HEK293 (cell line): Measurements from ENCODE around the gene TAX1BP1.

ENCODE experiments used
- CTCF ChIA-PET: fragments of 350-600 bp; formaldehyde crosslinking; extraction: SDS; loops from one replicate; lab custom pipeline; 2021; ENCODE audit warnings: antibody characterized with exemption; lab: Yijun Ruan, JAX
- POLR2A ChIA-PET: fragments of 300-600 bp; formaldehyde crosslinking; extraction: SDS; loops from one replicate; lab custom pipeline; 2020; ENCODE audit warnings: antibody characterized with exemption, inconsistent platforms; lab: Yijun Ruan, JAX
- H3K27ac ChIP-seq: fragments of 200-500 bp; sonication (Bioruptor generic); 2 replicates; pipeline ENCODE4 v1.5.1; 2014; ENCODE audit warnings: low read depth, low read length, control low read depth, inconsistent platforms; ENCODE audit errors: extremely low read depth
- H3K36me3 ChIP-seq, 2 experiments: fragments of 200-500 bp in 1 of 2; sonication (Bioruptor generic) in 1 of 2; 1 replicate in 1 of 2; 2 replicates in 1 of 2; pipeline ENCODE4 v1.5.1; 2014 to 2017; ENCODE audit warnings: inconsistent platforms in 2 of 2, low read length in 2 of 2; ENCODE audit not compliant: control insufficient read depth in 2 of 2, insufficient read depth in 1 of 2
- H3K4me1 ChIP-seq: fragments of 200-500 bp; sonication (Bioruptor generic); 2 replicates; pipeline ENCODE4 v1.5.1; 2014; ENCODE audit warnings: mild to moderate bottlenecking, low read length, inconsistent platforms; ENCODE audit not compliant: control insufficient read depth, insufficient read depth
- H3K4me3 ChIP-seq: 2 replicates; pipeline ENCODE4 v1.5.1; 2011; ENCODE audit warnings: low read depth, mild to moderate bottlenecking, control low read depth, low read length, moderate library complexity
- H3K9me3 ChIP-seq: fragments of 200-500 bp; sonication (Bioruptor generic); 2 replicates; pipeline ENCODE4 v1.5.1; 2014; ENCODE audit warnings: low read depth, low read length, inconsistent platforms; ENCODE audit not compliant: control insufficient read depth, insufficient read depth
- FEZF1 ChIP-seq: fragments of 450-650 bp; formaldehyde crosslinking; IDR thresholded peaks from 2 replicates; pipeline ENCODE4 v1.5.1; 2016; ENCODE audit warnings: missing biosample characterization, missing genetic modification characterization
- GLI2 ChIP-seq: fragments of 450-650 bp; formaldehyde crosslinking; IDR thresholded peaks from 2 replicates; pipeline ENCODE4; 2017; ENCODE audit warnings: missing biosample characterization, missing genetic modification characterization, low read depth, borderline replicate concordance
- HOXD13 ChIP-seq: sonication (generic); formaldehyde crosslinking; IDR thresholded peaks from 2 replicates; pipeline ENCODE4 v1.8.0; 2022; ENCODE audit warnings: missing genetic modification reagents, borderline replicate concordance
- KLF8 ChIP-seq: fragments of 450-650 bp; formaldehyde crosslinking; IDR thresholded peaks from 2 replicates; pipeline ENCODE4 v1.5.1; 2016; ENCODE audit warnings: missing biosample characterization, missing genetic modification characterization
- SP3 ChIP-seq: fragments of 450-650 bp; formaldehyde crosslinking; IDR thresholded peaks from 2 replicates; pipeline ENCODE4 v1.5.1; 2016; ENCODE audit warnings: missing biosample characterization, missing genetic modification characterization
- YY1 ChIP-seq: fragments of 450-650 bp; formaldehyde crosslinking; IDR thresholded peaks from 2 replicates; pipeline ENCODE4 v1.5.1; 2018; ENCODE audit warnings: missing biosample characterization, missing genetic modification characterization
- ZBTB21 ChIP-seq: fragments of 450-650 bp; formaldehyde crosslinking; IDR thresholded peaks from 2 replicates; pipeline ENCODE4 v1.5.1; 2017; ENCODE audit warnings: missing biosample characterization, missing genetic modification characterization
- ZBTB48 ChIP-seq: fragments of 450-650 bp; formaldehyde crosslinking; IDR thresholded peaks from 2 replicates; pipeline ENCODE4 v1.5.1; 2016; ENCODE audit warnings: missing biosample characterization, missing genetic modification characterization
- ZNF23 ChIP-seq: fragments of 450-650 bp; formaldehyde crosslinking; IDR thresholded peaks from 2 replicates; pipeline ENCODE4 v1.5.1; 2016; ENCODE audit warnings: missing biosample characterization, missing genetic modification characterization, borderline replicate concordance
- ZNF248 ChIP-seq: fragments of 450-650 bp; formaldehyde crosslinking; IDR thresholded peaks from 2 replicates; pipeline ENCODE4 v1.5.1; 2017; ENCODE audit warnings: missing biosample characterization, missing genetic modification characterization
- ZNF354C ChIP-seq: fragments of 450-650 bp; formaldehyde crosslinking; IDR thresholded peaks from 2 replicates; pipeline ENCODE4 v1.5.1; 2016; ENCODE audit warnings: missing biosample characterization, missing genetic modification characterization, low read depth, borderline replicate concordance
- ZNF416 ChIP-seq: fragments of 450-650 bp; formaldehyde crosslinking; IDR thresholded peaks from 2 replicates; pipeline ENCODE4 v1.5.1; 2016; ENCODE audit warnings: missing biosample characterization, missing genetic modification characterization
- ZNF423 ChIP-seq: fragments of 450-650 bp; formaldehyde crosslinking; IDR thresholded peaks from 2 replicates; pipeline ENCODE4 v1.5.1; 2016; ENCODE audit warnings: missing biosample characterization, missing genetic modification characterization
- ZNF596 ChIP-seq: fragments of 450-650 bp; IDR thresholded peaks from 2 replicates; pipeline ENCODE4 v1.5.0; 2018; ENCODE audit warnings: missing biosample characterization, mild to moderate bottlenecking, missing genetic modification characterization, moderate library complexity
- ZNF660 ChIP-seq: fragments of 450-650 bp; IDR thresholded peaks from 2 replicates; pipeline ENCODE4 v1.5.1; 2018; ENCODE audit warnings: missing biosample characterization, mild to moderate bottlenecking, missing genetic modification characterization
- ZNF707 ChIP-seq: fragments of 450-650 bp; formaldehyde crosslinking; IDR thresholded peaks from 2 replicates; pipeline ENCODE4 v1.5.1; 2016; ENCODE audit warnings: missing biosample characterization, missing genetic modification characterization
- ZNF768 ChIP-seq: fragments of 450-650 bp; formaldehyde crosslinking; IDR thresholded peaks from 2 replicates; pipeline ENCODE4 v1.5.1; 2018; ENCODE audit warnings: missing biosample characterization, mild to moderate bottlenecking, missing genetic modification characterization
- ZNF837 ChIP-seq: fragments of 450-650 bp; formaldehyde crosslinking; IDR thresholded peaks from 2 replicates; pipeline ENCODE4 v1.5.1; 2016; ENCODE audit warnings: missing biosample characterization, missing genetic modification characterization
- ZXDB ChIP-seq: fragments of 450-650 bp; formaldehyde crosslinking; IDR thresholded peaks from 2 replicates; pipeline ENCODE4 v1.5.1; 2016; ENCODE audit warnings: missing biosample characterization, missing genetic modification characterization
- TF ChIP-seq, protein P1 (sequence below): fragments of 450-650 bp; formaldehyde crosslinking; IDR thresholded peaks from 2 replicates; pipeline ENCODE4 v1.5.1; 2017; ENCODE audit warnings: missing biosample characterization, missing genetic modification characterization
- TF ChIP-seq, protein P2 (sequence below): fragments of 450-650 bp; formaldehyde crosslinking; IDR thresholded peaks from 2 replicates; pipeline ENCODE4 v1.5.1; 2016; ENCODE audit warnings: missing biosample characterization, missing genetic modification characterization
- TF ChIP-seq, protein P3 (sequence below): fragments of 450-650 bp; formaldehyde crosslinking; IDR thresholded peaks from 2 replicates; pipeline ENCODE4 v1.5.1; 2016; ENCODE audit warnings: missing biosample characterization, missing genetic modification characterization
- TF ChIP-seq, protein P4 (sequence below): fragments of 450-650 bp; IDR thresholded peaks from 2 replicates; pipeline ENCODE4 v1.5.1; 2018; ENCODE audit warnings: missing biosample characterization, missing genetic modification characterization

Gene TAX1BP1

DNA sequence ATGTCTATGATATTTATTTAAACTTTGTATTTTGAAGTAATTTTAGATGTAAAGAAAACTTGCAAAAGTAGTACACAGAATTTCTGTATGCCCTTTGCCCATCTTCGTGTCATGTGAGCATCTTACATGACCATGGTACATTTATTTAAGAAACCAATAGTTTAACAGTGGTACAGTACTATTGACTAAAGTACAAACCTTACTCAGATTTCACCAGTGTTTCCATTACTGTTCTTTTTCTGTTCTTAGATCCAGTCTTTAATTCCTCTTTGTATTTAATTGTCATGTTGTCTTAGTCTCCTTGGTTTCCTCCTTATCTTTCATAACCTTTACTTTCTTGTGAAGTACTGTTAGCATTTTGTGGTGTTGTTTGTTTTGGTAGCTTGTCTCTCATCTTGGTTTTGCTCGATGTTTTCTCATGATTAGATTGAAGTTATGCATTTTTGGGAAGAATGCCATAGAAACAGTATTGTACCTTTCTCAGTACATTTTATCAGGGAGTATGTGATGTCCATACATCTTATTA is 24.1 kb downstream of the TAX1BP1 start:
- no peak for TF ChIP-seq ZNF707 (tag by site-specific recombination)
- peak; percentile 76 for TF ChIP-seq FEZF1 (tag by site-specific recombination)
- no peak for TF ChIP-seq KLF8 (tag by site-specific recombination)
- peaks cover 20% of the 10 kb centered on the region in 2 experiments for H3K36me3 ChIP-seq
- H3K4me1 ChIP-seq: peaks cover 7% of the 10 kb centered on the region
- CTCF ChIA-PET: interaction anchor here (0.6 to 1.3 kb wide), 4 partner anchors 10 to 158 kb away, joined by 3 to 5 read pairs (median 3); no protein-coding TSS in a partner anchor
- H3K4me3 ChIP-seq: no peak overlapping the region
- H3K9me3 ChIP-seq: no peaks in the 10 kb centered on the region
- H3K27ac ChIP-seq: no peak overlapping the region
- POLR2A ChIA-PET: interaction anchor here (1.0 kb wide), 1 partner anchor 23 kb away, joined by 5 read pairs; no protein-coding TSS in a partner anchor

DNA sequence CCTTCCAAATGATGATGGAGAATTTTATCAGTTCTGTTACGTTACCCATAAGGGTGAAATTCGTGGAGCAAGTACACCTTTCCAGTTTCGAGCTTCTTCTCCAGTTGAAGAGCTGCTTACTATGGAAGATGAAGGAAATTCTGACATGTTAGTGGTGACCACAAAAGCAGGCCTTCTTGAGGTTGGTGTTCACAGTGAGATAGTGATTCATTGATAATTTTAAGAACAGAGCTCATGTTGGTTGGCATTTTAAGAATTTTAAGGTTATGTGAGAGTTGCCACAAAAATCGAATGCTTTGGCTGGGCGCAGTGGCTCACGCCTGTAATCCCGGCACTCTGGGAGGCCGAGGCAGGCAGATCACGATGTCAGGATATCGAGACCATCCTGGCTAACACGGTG is 25.9 kb downstream of the TAX1BP1 start:
- TF ChIP-seq GLI2 (tag by site-specific recombination) (no peak), YY1 (tag by site-specific recombination) (no peak), ZBTB21 (tag by site-specific recombination) (no peak), ZNF23 (no peak), ZNF248 (no peak), HOXD13 (CRISPR knock-in tag) (no peak), ZXDB (no peak)
- TF ChIP-seq, protein P1, sequence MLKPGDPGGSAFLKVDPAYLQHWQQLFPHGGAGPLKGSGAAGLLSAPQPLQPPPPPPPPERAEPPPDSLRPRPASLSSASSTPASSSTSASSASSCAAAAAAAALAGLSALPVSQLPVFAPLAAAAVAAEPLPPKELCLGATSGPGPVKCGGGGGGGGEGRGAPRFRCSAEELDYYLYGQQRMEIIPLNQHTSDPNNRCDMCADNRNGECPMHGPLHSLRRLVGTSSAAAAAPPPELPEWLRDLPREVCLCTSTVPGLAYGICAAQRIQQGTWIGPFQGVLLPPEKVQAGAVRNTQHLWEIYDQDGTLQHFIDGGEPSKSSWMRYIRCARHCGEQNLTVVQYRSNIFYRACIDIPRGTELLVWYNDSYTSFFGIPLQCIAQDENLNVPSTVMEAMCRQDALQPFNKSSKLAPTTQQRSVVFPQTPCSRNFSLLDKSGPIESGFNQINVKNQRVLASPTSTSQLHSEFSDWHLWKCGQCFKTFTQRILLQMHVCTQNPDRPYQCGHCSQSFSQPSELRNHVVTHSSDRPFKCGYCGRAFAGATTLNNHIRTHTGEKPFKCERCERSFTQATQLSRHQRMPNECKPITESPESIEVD (tag by site-specific recombination): no peak
- H3K36me3 ChIP-seq: peaks cover 7 to 24% of the 10 kb centered on the region in 2 experiments; a peak in 2 of 3 replicates
- ChIA-PET CTCF (interaction anchor here (0.8 to 1.5 kb wide), 2 partner anchors 9 to 10 kb away, joined by 4 to 5 read pairs; no protein-coding TSS in a partner anchor), POLR2A (interaction anchor here (1.8 kb wide), 1 partner anchor 12 kb away, joined by 5 read pairs; no protein-coding TSS in a partner anchor)
- H3K4me1 ChIP-seq: peaks cover 7% of the 10 kb centered on the region
- H3K9me3 ChIP-seq: no peaks in the 10 kb centered on the region
- no peak overlapping the region for H3K4me3 ChIP-seq
- no peak overlapping the region for H3K27ac ChIP-seq

DNA sequence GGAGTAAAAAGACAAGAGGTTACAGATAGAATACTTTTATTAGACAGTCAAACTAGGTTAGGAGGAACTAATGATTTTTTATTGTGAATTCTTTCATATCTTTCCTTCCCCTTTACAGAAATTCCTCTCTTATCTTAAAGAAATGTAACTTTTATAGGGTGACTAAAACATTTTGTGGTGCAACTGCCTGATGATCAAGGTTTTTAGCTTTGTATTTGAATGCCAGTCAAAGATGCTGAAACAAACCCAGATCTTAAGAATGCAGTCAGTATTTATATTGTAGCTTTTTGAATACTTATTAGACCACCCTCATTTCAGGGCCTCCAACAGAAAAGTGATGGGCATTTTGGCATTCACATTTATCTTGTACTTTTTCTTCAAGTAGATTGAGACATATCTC is 27.4 kb downstream of the TAX1BP1 start:
- ChIA-PET POLR2A (no interaction called here), CTCF (interaction anchor here (0.6 to 1.5 kb wide), 4 partner anchors 7 to 1068 kb away, joined by 3 to 5 read pairs (median 4); no protein-coding TSS in a partner anchor)
- peaks cover 7% of the 10 kb centered on the region for H3K4me1 ChIP-seq
- H3K36me3 ChIP-seq: peaks cover 8 to 27% of the 10 kb centered on the region in 2 experiments; a peak in 2 of 3 replicates
- no peak overlapping the region for H3K4me3 ChIP-seq
- TF ChIP-seq ZNF423 (tag by site-specific recombination) (no peak), ZNF768 (tag by site-specific recombination) (no peak), GLI2 (tag by site-specific recombination) (no peak), ZNF354C (tag by site-specific recombination) (no peak), SP3 (tag by site-specific recombination) (no peak), ZNF837 (tag by site-specific recombination) (no peak)
- no peaks in the 10 kb centered on the region for H3K9me3 ChIP-seq
- H3K27ac ChIP-seq: no peak overlapping the region

DNA sequence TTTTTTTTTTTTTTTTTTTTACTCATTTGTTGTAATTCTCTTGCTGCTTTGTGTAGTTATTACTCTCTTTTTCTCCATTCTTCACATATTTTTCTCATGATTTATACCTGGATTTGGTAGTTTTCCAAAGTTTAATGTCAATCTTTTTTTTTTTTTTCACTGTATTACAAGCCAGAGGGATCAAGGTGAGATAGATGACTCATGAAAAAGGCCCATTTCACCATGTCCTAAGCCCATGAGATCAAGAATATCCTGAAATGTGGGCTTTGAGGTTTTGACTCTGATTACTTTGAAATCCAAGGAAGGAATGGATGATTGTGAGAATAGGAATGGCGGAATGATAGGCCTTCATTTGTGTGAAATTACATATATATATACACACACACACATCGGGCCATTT is 31.1 kb downstream of the TAX1BP1 start:
- CTCF ChIA-PET: no interaction called here
- POLR2A ChIA-PET: no interaction called here
- H3K4me3 ChIP-seq: no peak overlapping the region
- no peaks in the 10 kb centered on the region; the same call in 1 of the 2 replicates for H3K4me1 ChIP-seq
- no peak overlapping the region for H3K27ac ChIP-seq
- peaks cover 8 to 23% of the 10 kb centered on the region in 2 experiments; a peak in 2 of 3 replicates for H3K36me3 ChIP-seq
- H3K9me3 ChIP-seq: no peaks in the 10 kb centered on the region
- TF ChIP-seq, protein P2, sequence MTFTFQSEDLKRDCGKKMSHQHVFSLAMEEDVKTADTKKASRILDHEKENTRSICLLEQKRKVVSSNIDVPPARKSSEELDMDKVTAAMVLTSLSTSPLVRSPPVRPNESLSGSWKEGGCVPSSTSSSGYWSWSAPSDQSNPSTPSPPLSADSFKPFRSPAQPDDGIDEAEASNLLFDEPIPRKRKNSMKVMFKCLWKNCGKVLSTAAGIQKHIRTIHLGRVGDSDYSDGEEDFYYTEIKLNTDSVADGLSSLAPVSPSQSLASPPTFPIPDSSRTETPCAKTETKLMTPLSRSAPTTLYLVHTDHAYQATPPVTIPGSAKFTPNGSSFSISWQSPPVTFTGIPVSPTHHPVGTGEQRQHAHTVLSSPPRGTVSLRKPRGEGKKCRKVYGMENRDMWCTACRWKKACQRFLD (tag by site-specific recombination): no peak
- TF ChIP-seq ZBTB48 (tag by site-specific recombination) (no peak), ZNF596 (tag by site-specific recombination) (no peak), ZNF660 (tag by site-specific recombination) (no peak), ZNF416 (tag by site-specific recombination) (no peak)
- TF ChIP-seq, protein P3, sequence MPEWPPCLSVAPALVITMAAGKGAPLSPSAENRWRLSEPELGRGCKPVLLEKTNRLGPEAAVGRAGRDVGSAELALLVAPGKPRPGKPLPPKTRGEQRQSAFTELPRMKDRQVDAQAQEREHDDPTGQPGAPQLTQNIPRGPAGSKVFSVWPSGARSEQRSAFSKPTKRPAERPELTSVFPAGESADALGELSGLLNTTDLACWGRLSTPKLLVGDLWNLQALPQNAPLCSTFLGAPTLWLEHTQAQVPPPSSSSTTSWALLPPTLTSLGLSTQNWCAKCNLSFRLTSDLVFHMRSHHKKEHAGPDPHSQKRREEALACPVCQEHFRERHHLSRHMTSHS (tag by site-specific recombination): no peak
- TF ChIP-seq, protein P4, sequence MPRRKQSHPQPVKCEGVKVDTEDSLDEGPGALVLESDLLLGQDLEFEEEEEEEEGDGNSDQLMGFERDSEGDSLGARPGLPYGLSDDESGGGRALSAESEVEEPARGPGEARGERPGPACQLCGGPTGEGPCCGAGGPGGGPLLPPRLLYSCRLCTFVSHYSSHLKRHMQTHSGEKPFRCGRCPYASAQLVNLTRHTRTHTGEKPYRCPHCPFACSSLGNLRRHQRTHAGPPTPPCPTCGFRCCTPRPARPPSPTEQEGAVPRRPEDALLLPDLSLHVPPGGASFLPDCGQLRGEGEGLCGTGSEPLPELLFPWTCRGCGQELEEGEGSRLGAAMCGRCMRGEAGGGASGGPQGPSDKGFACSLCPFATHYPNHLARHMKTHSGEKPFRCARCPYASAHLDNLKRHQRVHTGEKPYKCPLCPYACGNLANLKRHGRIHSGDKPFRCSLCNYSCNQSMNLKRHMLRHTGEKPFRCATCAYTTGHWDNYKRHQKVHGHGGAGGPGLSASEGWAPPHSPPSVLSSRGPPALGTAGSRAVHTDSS (tag by site-specific recombination): no peak
